Epithelial cell of proximal tubule (primary cell): ENCODE results near the gene ZMIZ1. TPM values are rescaled to one million over a fixed set of nuclear protein-coding genes. Genes with fewer than 3 reads are reported as not detected.

Source experiments
- DNase-seq: peaks from one replicate; pipeline ENCODE4 v3.0.0-alpha.2; 2011; ENCODE audit warnings: low read depth
- H3K4me3 ChIP-seq: 2 replicates; pipeline ENCODE4 v1.5.1; 2011; ENCODE audit warnings: low read depth, mild to moderate bottlenecking, low read length
- total RNA-seq: library from RNA; depleted of rRNA; stranded (reverse); fragments of >200 nt; gene quantifications from 2 replicates; pipeline ENCODE4 v1.2.3, GENCODE V29; 2015
- TF ChIP-seq, protein P1 (sequence below): conservative IDR thresholded peaks from 2 replicates; pipeline ENCODE4 v1.5.1; 2012; ENCODE audit warnings: low read depth, mild to moderate bottlenecking, low read length

The ZMIZ1 gene
- total RNA-seq, 1 donor from 2014 or later = 21.4 TPM

DNA sequence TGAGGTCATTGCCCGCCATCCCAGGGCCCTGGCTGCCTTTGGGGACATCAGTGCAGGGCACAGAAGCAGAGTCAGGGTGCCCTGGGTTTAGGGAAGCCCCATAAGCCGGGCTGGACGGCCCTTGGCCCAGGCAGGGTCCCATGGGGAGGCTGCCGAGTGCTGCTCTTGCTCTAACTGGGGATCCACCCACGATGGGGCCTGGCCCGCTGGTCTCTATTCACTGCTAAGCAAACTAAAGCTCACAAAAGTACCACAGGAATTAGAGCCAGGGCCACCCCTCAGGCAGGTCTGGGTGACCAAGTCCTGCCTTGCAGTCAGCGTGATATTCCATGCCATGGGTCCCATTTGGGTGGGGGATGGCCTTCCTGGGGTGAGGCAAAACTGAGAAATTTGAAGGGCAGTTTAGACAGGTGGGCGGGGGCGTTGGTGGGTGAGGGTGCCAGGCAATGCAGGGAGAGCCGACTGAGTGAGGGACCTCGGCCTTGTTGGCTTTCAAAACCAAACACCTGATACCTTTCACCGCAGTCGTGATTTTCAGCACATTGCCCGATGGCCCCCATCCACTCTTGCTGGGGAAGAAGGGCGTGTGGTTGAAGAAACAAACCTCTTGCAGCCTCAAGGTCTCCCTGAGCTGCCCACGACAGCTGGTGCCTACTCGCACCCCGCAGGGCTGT, 185.7 kb downstream of the ZMIZ1 start:
- DNase-seq = no peak
- TF ChIP-seq, protein P1, sequence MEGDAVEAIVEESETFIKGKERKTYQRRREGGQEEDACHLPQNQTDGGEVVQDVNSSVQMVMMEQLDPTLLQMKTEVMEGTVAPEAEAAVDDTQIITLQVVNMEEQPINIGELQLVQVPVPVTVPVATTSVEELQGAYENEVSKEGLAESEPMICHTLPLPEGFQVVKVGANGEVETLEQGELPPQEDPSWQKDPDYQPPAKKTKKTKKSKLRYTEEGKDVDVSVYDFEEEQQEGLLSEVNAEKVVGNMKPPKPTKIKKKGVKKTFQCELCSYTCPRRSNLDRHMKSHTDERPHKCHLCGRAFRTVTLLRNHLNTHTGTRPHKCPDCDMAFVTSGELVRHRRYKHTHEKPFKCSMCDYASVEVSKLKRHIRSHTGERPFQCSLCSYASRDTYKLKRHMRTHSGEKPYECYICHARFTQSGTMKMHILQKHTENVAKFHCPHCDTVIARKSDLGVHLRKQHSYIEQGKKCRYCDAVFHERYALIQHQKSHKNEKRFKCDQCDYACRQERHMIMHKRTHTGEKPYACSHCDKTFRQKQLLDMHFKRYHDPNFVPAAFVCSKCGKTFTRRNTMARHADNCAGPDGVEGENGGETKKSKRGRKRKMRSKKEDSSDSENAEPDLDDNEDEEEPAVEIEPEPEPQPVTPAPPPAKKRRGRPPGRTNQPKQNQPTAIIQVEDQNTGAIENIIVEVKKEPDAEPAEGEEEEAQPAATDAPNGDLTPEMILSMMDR = no peak
- H3K4me3 ChIP-seq = no peak overlapping the region

- TF ChIP-seq, protein P1 = no peak
- no peak for DNase-seq
- H3K4me3 ChIP-seq = no peak overlapping the region
These were observed 186.3 kb downstream of the ZMIZ1 start for GRCh38 chr10:79255007-79255507.

GRCh38 chr10:79256264-79256806, 187.6 kb downstream of the ZMIZ1 start:
- TF ChIP-seq, protein P1 = no peak
- no peak for DNase-seq
- H3K4me3 ChIP-seq = no peak overlapping the region

DNA sequence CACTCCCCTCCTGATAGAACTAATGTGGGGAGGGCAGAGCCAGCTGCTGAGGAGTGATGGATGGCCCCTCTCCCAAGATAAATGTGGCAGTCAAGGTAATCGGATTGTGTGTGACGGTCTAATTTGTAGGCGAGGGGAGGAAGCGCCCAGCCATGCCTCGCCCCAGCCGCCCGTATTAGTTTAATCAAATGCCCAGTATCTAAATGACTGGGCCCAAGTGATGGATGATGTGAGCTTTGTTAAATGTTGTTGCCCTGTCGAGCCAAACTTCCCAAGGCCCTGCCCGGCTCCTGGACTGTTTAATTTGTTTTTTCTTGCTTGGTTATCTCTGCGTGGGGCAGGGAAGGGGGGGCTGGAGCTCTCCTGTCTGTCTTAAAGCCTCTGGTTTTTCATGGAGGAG, 190.1 kb downstream of the ZMIZ1 start:
- no peak overlapping the region for H3K4me3 ChIP-seq
- TF ChIP-seq, protein P1 = no peak
- no peak for DNase-seq

DNA sequence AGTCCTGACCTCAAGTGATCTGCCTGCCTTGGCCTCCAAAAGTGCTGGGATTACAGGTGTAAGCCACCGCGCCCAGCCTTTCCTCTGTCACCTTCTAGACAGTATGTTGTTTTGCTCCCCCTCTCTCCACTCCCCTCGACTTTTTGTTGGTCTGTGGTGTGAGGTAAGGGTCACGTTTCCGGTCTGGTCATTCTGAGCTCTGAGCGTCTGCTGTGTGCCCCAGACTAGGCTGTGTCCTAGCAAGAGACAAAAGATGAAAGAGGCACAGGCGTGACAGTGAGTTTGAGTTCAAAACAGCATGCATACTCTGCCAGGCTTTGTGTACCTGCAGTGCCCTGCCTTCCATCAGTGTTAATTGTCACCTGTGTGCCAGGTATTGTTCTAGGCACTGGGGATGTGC, 191.1 kb downstream of the ZMIZ1 start:
- TF ChIP-seq, protein P1 = no peak
- no peak overlapping the region for H3K4me3 ChIP-seq
- no peak for DNase-seq

- DNase-seq = no peak
- H3K4me3 ChIP-seq = no peak overlapping the region
- TF ChIP-seq, protein P1 = no peak
These were observed 192.3 kb downstream of the ZMIZ1 start for GRCh38 chr10:79260811-79261740.
